NB4 (cell line): Measurements from ENCODE around the gene APC.

ENCODE experiments used
- MYC ChIP-seq: IDR thresholded peaks from 2 replicates; pipeline ENCODE4 v1.6.1; 2011; ENCODE audit warnings: low read depth, low read length
- POLR2A ChIP-seq: IDR thresholded peaks from 2 replicates; pipeline ENCODE4 v1.6.1; 2011; ENCODE audit warnings: mild to moderate bottlenecking; ENCODE audit not compliant: insufficient read length; ENCODE audit errors: extremely low read depth
- TF ChIP-seq, protein P1 (sequence below): IDR thresholded peaks from one replicate; pipeline ENCODE4 v1.5.1; 2012; ENCODE audit warnings: low read depth, low read length
- TF ChIP-seq, protein P2 (sequence below): IDR thresholded peaks from 2 replicates; pipeline ENCODE4 v1.6.1; 2011; ENCODE audit warnings: low read depth, low read length

DNA sequence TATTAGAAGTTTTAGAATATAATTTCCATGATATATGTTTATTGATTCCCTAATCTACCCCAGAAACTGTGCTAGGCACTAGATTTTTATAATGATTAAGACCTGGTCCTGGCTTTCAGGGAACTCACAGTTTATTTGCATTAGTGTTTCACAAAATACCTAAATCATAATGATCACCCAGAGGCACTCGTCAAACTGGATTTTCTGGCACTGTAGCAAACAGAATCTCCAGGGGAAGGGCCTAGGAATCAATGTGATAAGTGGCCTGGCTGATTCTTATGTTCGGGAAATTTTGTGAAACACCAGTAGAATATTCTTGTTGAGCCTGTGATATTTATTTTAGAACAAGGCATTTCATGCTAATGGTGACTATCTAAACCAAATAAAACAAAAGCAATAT lies 86.0 kb downstream of the APC start:
- TF ChIP-seq, protein P1, sequence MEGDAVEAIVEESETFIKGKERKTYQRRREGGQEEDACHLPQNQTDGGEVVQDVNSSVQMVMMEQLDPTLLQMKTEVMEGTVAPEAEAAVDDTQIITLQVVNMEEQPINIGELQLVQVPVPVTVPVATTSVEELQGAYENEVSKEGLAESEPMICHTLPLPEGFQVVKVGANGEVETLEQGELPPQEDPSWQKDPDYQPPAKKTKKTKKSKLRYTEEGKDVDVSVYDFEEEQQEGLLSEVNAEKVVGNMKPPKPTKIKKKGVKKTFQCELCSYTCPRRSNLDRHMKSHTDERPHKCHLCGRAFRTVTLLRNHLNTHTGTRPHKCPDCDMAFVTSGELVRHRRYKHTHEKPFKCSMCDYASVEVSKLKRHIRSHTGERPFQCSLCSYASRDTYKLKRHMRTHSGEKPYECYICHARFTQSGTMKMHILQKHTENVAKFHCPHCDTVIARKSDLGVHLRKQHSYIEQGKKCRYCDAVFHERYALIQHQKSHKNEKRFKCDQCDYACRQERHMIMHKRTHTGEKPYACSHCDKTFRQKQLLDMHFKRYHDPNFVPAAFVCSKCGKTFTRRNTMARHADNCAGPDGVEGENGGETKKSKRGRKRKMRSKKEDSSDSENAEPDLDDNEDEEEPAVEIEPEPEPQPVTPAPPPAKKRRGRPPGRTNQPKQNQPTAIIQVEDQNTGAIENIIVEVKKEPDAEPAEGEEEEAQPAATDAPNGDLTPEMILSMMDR: no peak
- no peak for TF ChIP-seq POLR2A
- TF ChIP-seq, protein P2, sequence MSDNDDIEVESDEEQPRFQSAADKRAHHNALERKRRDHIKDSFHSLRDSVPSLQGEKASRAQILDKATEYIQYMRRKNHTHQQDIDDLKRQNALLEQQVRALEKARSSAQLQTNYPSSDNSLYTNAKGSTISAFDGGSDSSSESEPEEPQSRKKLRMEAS: no peak
- TF ChIP-seq MYC: no peak
